Measurements from ENCODE around the gene STING1. TPM values are rescaled to one million over a fixed set of nuclear protein-coding genes. Genes with fewer than 3 reads are reported as not detected.

STING1 gene
- polyA plus RNA-seq, 1 donor from 2014 or later = 0.12 TPM

DNA sequence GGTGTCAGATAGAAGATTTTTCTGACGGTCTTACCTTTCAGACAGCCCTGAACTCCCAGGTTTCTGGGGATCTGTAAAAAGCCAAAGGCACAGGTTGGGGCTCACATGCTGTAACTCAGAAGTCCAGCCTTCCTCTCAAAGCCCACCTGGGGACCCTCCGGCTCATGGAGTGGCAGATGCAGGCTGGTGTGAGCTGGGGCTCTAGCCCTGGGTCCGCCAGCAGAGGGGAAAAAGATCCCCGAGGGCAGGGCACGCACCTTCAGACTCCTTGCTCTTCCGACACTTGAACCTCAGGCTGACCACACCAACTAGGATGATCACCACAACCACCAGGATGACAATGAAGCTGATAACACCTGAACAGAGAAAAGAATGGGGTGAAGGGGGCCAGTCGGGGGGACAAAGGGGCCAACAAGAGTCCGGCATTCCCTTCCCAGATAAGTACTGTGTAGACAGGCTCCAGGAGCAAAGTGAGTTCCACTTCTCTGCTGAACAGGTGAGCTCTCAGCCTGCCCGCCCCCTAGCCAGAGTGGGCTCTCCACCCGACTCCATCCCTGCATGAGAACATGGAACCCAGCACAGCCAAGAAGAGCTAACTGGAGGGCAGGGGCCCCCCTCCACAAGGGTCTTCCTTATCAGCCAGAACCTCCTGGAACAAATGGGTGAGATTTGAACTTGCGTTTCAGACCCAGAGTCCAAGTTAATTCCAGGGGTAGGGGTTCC, 27.8 kb downstream of the STING1 start:
- H3K9me3 ChIP-seq (ENCODE audit: low read length) = no peaks in the 10 kb centered on the region
- H3K36me3 ChIP-seq (ENCODE audit: insufficient read depth, low read length) = no peaks in the 10 kb centered on the region
- no peak overlapping the region for H3K27ac ChIP-seq (ENCODE audit: low read length)
- H3K4me2 ChIP-seq (ENCODE audit: low read length) = no peak overlapping the region
- no peaks in the 10 kb centered on the region for H3K9me2 ChIP-seq (ENCODE audit: insufficient read depth, low read length)
- no peak overlapping the region for H3K4me3 ChIP-seq (ENCODE audit: low read length)
- H2AFZ ChIP-seq (ENCODE audit: low read depth, low read length) = no peak overlapping the region
- no peaks in the 10 kb centered on the region for H4K20me1 ChIP-seq (ENCODE audit: insufficient read depth)
- no peaks in the 10 kb centered on the region for H3K27me3 ChIP-seq (ENCODE audit: insufficient read depth, low read depth, low read length)
- H3K9ac ChIP-seq (ENCODE audit: low read length) = no peak overlapping the region
- no peaks in the 10 kb centered on the region for H3K79me2 ChIP-seq (replicated peaks; ENCODE audit: insufficient read depth, low read length)
- no peaks in the 10 kb centered on the region for H3F3A ChIP-seq (ENCODE audit: insufficient read depth, low read length, poor library complexity, severe bottlenecking)
- TF ChIP-seq CTCF (IDR thresholded peaks at IDR 0.05; ENCODE audit: poor library complexity, severe bottlenecking) = no peak
- TF ChIP-seq SMC3 (conservative IDR thresholded peaks at IDR 0.05; ENCODE audit: poor library complexity) = no peak
- TF ChIP-seq EP300 (conservative IDR thresholded peaks at IDR 0.05; ENCODE audit: poor library complexity, severe bottlenecking) = no peak
- no peak for TF ChIP-seq EZH2 (IDR thresholded peaks at IDR 0.05; ENCODE audit: borderline replicate concordance, insufficient read depth, low read length, poor library complexity, severe bottlenecking)
- TF ChIP-seq MXI1 (conservative IDR thresholded peaks at IDR 0.05; ENCODE audit: poor library complexity, severe bottlenecking) = no peak
- TF ChIP-seq REST (IDR thresholded peaks at IDR 0.05; ENCODE audit: borderline replicate concordance) = no peak
- no peak for TF ChIP-seq TAF1 (IDR thresholded peaks at IDR 0.05; ENCODE audit: low read depth)

GRCh38 chr5:139453683-139454567, 28.6 kb downstream of the STING1 start:
- no peaks in the 10 kb centered on the region for H3K79me2 ChIP-seq (replicated peaks; ENCODE audit: insufficient read depth, low read length)
- H3K4me2 ChIP-seq (ENCODE audit: low read length) = no peak overlapping the region

More at GRCh38 chr5:139453683-139454567, 28.6 kb downstream of the STING1 start:
- H3K27me3 ChIP-seq (ENCODE audit: insufficient read depth, low read depth, low read length) = no peaks in the 10 kb centered on the region
- H3K9me3 ChIP-seq (ENCODE audit: low read length) = no peaks in the 10 kb centered on the region
- H3K9ac ChIP-seq (ENCODE audit: low read length) = no peak overlapping the region
- no peaks in the 10 kb centered on the region for H3K9me2 ChIP-seq (ENCODE audit: insufficient read depth, low read length)
- no peaks in the 10 kb centered on the region for H3K36me3 ChIP-seq (ENCODE audit: insufficient read depth, low read length)
- H3K27ac ChIP-seq (ENCODE audit: low read length) = no peak overlapping the region
- no peak for TF ChIP-seq POLR2AphosphoS5 (IDR thresholded peaks at IDR 0.05)
- no peak for TF ChIP-seq CTCF (IDR thresholded peaks at IDR 0.05; ENCODE audit: poor library complexity, severe bottlenecking)
- TF ChIP-seq REST (IDR thresholded peaks at IDR 0.05; ENCODE audit: borderline replicate concordance) = no peak
- no peak for TF ChIP-seq EZH2 (IDR thresholded peaks at IDR 0.05; ENCODE audit: borderline replicate concordance, insufficient read depth, low read length, poor library complexity, severe bottlenecking)
- TF ChIP-seq MXI1 (conservative IDR thresholded peaks at IDR 0.05; ENCODE audit: poor library complexity, severe bottlenecking) = no peak
- no peak for TF ChIP-seq SMC3 (conservative IDR thresholded peaks at IDR 0.05; ENCODE audit: poor library complexity)
- no peak for TF ChIP-seq RAD21 (conservative IDR thresholded peaks at IDR 0.05)
- H3K4me3 ChIP-seq (ENCODE audit: low read length) = no peak overlapping the region
- H2AFZ ChIP-seq (ENCODE audit: low read depth, low read length) = no peak overlapping the region
- no peaks in the 10 kb centered on the region for H3F3A ChIP-seq (ENCODE audit: insufficient read depth, low read length, poor library complexity, severe bottlenecking)
- no peaks in the 10 kb centered on the region for H4K20me1 ChIP-seq (ENCODE audit: insufficient read depth)
